GM18861 (cell line): ENCODE measurements around the gene ODAM.
A peak's percentile ranks its signal among the peaks of the same experiment; 100 is the strongest.
"Not testable (repeated sequence)": the region's sequence is repeated elsewhere in the genome, so short reads cannot be mapped to it uniquely, and the experiment has no call there.

Experiments used
- ATAC-seq: cut with Tn5 transposase; IDR thresholded peaks from one replicate; pipeline ENCODE4 v1.9.1; 2021; ENCODE audit not compliant: unreplicated experiment

ODAM gene, protein sequence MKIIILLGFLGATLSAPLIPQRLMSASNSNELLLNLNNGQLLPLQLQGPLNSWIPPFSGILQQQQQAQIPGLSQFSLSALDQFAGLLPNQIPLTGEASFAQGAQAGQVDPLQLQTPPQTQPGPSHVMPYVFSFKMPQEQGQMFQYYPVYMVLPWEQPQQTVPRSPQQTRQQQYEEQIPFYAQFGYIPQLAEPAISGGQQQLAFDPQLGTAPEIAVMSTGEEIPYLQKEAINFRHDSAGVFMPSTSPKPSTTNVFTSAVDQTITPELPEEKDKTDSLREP

DNA sequence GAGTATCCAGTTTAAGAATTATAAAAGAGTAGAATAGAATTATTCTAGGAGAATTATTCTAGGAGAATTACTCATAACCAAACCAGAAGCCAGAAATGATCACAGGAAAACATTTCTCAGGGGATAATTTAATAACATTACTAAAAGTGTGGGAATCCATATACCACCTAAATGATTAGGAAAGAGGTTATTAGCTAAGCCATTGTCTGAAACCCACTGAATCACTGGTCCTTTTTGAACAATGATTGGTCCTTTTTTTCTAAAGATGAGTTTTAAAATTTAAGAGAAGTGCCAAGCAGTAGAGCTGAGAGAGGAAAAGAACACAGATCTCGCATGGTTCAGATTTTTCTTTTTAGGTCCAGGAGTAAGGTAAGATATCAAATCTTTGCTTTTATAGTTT lies at the start of gene ODAM:
Gene ODAM (plus strand): TSS at position 301 of the 400 bp plus-strand sequence. CDS start 819 bp downstream, outside the sequence.
- ATAC-seq: no peak

- no peak for ATAC-seq
Observed at GRCh38 chr4:70151271-70151670, 44.3 kb upstream of the ODAM start.

DNA sequence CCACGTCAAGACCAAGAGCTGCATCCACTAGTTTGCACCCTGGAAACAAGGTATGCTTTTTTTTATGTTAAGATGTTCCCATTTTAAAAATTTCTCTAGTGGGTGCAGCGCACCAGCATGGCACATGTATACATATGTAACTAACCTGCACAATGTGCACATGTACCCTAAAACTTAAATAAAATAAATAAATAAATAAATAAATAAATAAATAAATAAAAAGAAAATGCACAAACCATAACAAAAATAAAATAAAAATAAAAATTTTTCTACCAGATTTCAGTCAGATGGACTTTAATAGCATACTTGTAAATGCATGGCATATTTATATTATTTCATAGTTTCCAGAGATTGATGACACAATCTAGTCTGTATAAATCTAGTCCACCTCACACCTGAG lies 43.4 kb upstream of the ODAM start:
- ATAC-seq: no peak

- no peak for ATAC-seq
Observed at GRCh38 chr4:70153937-70154336, 41.6 kb upstream of the ODAM start, which contains the start of gene PRR27. Gene PRR27, plus strand, starts transcription at chr4:70154237. Its CDS starts 139 bp downstream, at chr4:70154376.

DNA sequence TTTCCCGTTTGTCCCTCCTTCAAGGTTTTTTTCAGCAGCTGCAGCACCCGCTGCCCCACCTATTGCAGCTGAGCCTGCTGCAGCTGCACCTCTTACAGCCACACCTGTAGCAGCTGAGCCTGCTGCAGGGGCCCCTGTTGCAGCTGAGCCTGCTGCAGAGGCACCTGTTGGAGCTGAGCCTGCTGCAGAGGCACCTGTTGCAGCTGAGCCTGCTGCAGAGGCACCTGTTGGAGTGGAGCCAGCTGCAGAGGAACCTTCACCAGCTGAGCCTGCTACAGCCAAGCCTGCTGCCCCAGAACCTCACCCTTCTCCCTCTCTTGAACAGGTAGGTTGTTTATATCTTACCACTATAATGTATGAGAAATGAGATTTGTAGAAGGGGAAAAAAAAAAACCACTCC lies 36.9 kb upstream of the ODAM start:
- ATAC-seq: no peak

DNA sequence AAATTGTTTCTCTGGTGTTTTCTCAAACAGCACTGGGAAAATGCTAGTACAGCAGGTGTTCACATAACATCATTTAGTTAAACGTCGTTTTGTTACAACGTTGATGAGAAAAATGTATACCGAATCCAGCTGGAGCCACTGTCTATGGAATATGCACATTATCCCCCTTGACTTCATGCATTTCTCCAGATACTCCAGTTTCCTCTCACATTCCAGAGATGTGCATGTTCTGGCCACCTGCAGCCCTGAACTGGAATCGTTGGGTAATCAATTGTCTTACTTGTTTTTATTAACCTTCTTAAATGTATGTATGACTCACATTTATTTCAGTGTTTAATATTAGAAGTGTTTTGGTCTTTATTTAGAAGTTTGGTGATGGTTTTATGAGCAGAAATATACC lies 18.4 kb upstream of the ODAM start:
- ATAC-seq: no peak

DNA sequence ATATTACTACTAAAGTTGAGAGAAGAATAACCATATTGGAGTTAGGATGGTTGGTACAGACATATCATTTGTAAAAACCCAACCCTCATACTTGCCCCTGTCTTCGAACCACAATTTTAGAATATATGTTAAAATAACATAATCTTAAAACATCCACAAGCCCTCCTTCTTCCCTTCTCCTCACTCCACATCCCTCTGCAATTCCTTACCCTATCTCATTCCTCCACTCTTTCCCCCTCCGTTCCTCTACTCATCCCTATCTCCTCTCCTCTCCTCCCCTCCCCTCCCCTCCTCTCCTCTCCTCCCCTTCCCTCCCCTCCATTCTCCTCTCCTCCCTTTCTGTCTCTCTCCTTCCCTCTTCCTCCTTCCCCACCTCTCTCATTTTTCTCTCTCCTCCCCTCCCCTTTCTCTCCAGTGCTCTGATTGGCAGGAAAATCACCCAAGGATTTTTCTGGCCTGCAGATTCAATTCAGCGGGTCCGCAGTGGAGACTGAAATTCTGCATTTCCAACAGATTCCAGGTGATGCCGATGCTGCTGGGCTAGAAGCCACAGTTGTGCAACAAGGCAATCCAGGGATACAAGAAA lies 17.4 kb upstream of the ODAM start:
- no peak for ATAC-seq

- no peak for ATAC-seq
Observed at GRCh38 chr4:70179811-70180210, 15.7 kb upstream of the ODAM start.

DNA sequence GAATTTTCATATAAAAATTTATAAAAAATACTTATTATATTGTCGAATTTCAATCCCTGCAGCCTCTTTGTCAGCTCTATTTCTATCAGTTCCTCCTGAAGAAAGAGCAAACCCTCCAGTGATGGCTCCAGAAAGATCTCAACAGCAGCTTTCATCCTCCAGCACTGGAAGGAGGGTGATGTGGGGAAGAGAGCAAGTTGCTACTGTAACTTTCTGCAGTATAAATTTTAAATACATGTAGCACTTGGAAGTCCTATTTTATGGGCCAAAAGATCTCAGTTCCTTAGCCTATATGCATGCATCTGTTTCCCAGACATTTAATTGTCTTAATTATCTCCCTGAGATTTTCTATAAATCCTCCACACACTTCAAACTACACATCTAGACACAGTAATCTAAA lies 13.7 kb upstream of the ODAM start:
- no peak for ATAC-seq

DNA sequence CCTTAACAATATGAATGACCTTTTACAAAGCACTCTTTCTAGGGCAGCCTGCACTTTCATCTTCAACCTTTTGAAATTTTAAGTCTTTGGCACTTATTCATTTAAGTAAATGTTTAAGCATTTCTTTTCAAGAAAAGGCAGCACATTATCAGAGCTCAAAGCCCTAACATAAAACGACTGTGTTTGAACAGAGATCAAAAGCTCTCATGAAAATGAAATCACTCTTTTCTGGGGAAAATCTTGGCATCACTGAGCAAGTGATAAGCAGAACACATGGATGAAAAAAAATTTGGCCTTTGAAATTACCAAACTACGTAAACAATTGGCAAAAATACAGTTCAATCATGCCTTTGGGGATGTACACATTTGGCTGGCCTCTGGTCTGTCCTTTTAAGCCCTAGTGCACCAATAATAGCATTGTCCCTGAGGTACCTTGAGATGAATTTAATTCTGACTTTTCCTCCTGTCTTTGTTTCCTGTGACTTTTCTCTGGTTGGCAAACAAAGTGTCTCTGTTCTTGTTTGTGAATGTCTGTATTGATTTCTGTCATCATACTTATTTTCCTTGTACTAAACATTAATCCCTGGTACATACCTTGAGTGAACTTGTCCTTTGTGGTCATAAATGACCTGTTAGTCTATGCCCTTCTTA lies 12.9 kb upstream of the ODAM start:
- no peak for ATAC-seq

DNA sequence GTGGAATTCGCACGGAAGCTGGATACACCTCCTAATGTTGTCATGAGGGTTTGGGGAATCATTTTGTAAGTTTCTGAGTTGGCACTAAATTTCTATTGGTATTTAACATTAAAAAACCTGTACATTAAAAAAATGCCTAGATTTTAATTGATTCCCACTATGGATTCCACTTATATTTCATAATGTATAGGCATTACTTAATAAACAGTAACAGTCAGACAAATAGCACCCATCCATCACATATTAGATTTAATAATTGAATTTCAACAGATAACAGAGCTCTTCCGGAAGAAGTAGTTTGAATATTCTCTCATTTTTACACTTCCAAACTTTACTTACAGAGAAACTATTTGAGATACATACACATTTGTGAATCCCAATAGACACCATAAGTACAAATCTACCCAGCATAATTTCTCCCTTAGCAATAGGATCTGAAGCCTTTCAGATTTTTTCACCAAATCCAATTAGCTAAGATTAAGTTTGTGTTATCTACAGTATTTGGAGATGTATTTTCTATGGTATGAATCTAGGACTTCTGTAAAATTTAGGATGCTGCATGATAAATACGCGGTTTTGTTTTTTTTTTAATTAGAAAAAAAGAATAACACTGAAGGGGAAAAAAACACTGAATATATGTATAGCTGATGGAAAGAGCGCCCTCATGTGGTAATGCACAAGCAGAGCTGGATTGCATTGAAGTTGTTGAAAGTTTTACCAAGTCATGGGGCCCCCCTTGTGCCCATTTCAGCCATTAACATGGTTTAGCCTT lies 12.2 kb upstream of the ODAM start:
- peak; percentile 78 for ATAC-seq

GRCh38 chr4:70183940-70184246 lies 11.6 kb upstream of the ODAM start:
- no peak for ATAC-seq

DNA sequence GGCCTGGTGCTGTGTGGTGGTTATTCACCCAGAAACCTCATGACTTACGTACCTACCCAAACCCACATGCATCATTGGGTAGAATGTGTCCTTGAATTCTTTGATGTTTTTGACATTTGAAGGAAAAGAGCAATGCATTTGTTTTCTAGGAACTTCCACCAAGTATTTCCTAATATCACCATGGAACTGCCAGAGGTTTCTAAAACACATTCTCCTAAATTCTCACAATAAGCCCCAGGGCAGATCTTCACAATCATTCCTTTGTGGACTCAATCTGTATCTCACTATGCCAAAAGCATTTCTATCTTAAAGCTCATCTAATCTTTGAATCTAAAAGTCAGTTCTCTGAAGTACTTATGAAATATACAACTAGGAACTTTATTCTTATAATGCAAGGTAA lies 8.3 kb upstream of the ODAM start:
- no peak for ATAC-seq

GRCh38 chr4:70190579-70190978 lies 4.9 kb upstream of the ODAM start:
- no peak for ATAC-seq

DNA sequence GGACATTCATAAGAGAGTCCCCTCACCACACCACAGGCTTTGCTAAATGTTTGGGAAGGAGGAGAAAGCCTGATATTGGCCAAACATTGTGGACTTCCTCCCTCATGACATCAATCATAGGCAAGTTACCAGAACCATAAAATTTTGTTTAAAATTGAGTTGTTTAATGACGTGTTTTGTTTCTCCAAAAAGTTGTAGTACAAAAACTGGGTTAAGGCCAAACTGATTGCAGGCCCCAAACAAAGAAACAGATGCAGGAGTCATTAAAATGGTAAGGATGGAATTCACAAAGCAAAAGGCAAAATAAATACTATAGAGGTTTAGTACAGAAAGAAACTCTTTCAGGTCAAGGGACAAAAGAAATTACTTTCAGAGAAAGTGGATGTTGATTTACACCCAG lies 3.9 kb upstream of the ODAM start:
- ATAC-seq: no peak

DNA sequence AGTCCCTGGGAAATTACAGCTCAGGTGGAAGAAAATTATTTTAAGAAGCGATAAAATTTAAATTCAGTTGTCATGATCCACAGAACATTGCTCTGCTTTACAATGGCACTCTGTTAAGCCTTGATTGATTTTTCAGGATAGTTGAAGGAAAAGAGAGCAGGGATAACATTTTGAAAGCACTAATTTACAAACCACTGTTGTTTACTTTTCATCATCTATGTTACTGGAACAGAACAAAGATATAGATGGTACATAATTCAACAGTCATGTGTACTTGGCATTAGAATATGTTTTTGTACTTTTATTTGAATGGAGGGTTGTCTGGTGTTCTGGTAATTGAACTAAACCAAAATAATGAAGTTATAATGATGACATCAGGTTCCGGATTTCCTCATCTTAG lies 2.6 kb upstream of the ODAM start:
- ATAC-seq: no peak

GRCh38 chr4:70196857-70197256 lies 1.3 kb downstream of the ODAM start:
- ATAC-seq: no peak

DNA sequence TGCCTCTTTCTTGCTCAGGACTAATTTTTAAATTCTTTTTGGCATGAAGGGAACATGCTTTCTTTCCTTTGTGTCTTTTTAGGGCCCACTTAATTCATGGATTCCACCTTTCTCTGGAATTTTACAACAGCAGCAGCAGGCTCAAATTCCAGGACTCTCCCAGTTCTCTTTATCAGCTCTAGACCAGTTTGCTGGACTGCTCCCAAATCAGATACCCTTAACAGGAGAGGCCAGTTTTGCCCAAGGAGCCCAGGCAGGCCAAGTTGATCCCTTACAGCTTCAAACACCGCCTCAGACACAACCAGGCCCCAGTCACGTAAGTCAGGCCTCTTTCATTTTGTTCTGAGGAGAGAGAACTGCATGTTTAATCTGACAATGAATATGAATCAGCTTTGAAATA lies 2.3 kb downstream of the ODAM start:
- ATAC-seq: no peak

GRCh38 chr4:70203601-70204000 lies 8.1 kb downstream of the ODAM start:
- no peak for ATAC-seq

DNA sequence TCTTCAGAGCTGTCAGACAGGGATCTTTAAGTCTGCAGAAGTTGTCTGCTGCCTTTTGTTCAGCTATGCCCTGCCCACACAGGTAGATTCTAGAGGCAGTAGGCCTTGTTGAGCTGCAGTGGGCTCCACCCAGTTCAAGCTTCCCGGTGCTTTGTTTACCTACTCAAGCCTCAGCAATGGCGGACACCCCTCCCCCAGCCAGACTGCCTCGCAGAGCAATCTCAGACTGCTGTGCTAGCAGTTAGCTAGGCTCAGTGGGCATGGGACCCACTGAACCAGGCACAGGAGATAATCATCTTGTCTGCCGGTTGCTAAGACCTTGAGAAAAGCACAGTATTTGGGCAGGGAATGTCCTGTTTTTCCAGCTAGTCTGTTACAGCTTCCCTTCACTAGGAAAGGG lies 17.2 kb downstream of the ODAM start:
- not testable (repeated sequence) for ATAC-seq

GRCh38 chr4:70216109-70216508 lies 20.6 kb downstream of the ODAM start:
- ATAC-seq: not testable (repeated sequence)

- not testable (repeated sequence) for ATAC-seq
Observed at GRCh38 chr4:70216550-70216949, 21.0 kb downstream of the ODAM start.
